Hepatocyte (in vitro differentiated cells): ENCODE data around the gene PAX5. TPM values are rescaled to one million over a fixed set of nuclear protein-coding genes. Genes with fewer than 3 reads are reported as not detected.

Source experiments
- DNase-seq: peaks from one replicate; pipeline ENCODE4 v3.0.0-alpha.2; 2016; ENCODE audit warnings: low spot score
- H2AFZ ChIP-seq: fragments of 200-600 bp; sonication (generic); 2 replicates; pipeline ENCODE4 v1.6.0; 2016; ENCODE audit warnings: antibody characterized with exemption, mild to moderate bottlenecking
- H3K27ac ChIP-seq: fragments of 200-600 bp; sonication (generic); 2 replicates; pipeline ENCODE4 v1.5.1; 2016; ENCODE audit warnings: mild to moderate bottlenecking
- H3K27me3 ChIP-seq: fragments of 200-600 bp; sonication (generic); 2 replicates; pipeline ENCODE4 v1.6.1; 2016
- H3K36me3 ChIP-seq: fragments of 200-600 bp; sonication (generic); replicated peaks from 2 replicates; pipeline ENCODE4 v1.5.1; 2016; ENCODE audit warnings: low read depth; ENCODE audit not compliant: insufficient read depth
- H3K4me1 ChIP-seq: fragments of 200-600 bp; sonication (generic); 2 replicates; pipeline ENCODE4 v1.5.1; 2016; ENCODE audit warnings: mild to moderate bottlenecking, moderate library complexity; ENCODE audit not compliant: insufficient read depth
- H3K4me2 ChIP-seq: fragments of 200-600 bp; sonication (generic); 2 replicates; pipeline ENCODE4 v1.6.0; 2016
- H3K4me3 ChIP-seq: fragments of 200-600 bp; sonication (generic); 2 replicates; pipeline ENCODE4 v1.5.1; 2016; ENCODE audit warnings: mild to moderate bottlenecking
- H3K79me2 ChIP-seq: fragments of 200-600 bp; sonication (generic); 2 replicates; pipeline ENCODE4 v1.6.0; 2017; ENCODE audit warnings: mild to moderate bottlenecking
- H3K9me2 ChIP-seq: fragments of 200-600 bp; sonication (generic); replicated peaks from 2 replicates; pipeline ENCODE4 v1.6.0; 2017; ENCODE audit warnings: mild to moderate bottlenecking; ENCODE audit not compliant: insufficient read depth
- H3K9me3 ChIP-seq: fragments of 200-600 bp; sonication (generic); 2 replicates; pipeline ENCODE4 v1.5.1; 2016; ENCODE audit warnings: low read depth, mild to moderate bottlenecking
- H4K20me1 ChIP-seq: fragments of 200-600 bp; sonication (generic); 2 replicates; pipeline ENCODE4 v1.6.0; 2016; ENCODE audit warnings: mild to moderate bottlenecking; ENCODE audit not compliant: insufficient read depth, poor library complexity, severe bottlenecking
- CTCF ChIP-seq: fragments of 200-600 bp; sonication (generic); IDR thresholded peaks from 2 replicates; pipeline ENCODE4 v1.5.1; 2016; ENCODE audit warnings: antibody characterized with exemption, mild to moderate bottlenecking; ENCODE audit not compliant: poor library complexity
- EZH2 ChIP-seq: fragments of 200-600 bp; sonication (generic); IDR thresholded peaks from 2 replicates; pipeline ENCODE4 v1.6.1; 2016; ENCODE audit warnings: antibody characterized with exemption, mild to moderate bottlenecking, borderline replicate concordance
- EZH2phosphoT487 ChIP-seq: fragments of 200-600 bp; sonication (generic); IDR thresholded peaks from one replicate; pipeline ENCODE4 v1.6.1; 2018; ENCODE audit warnings: antibody characterized with exemption, mild to moderate bottlenecking, low read depth, moderate library complexity; ENCODE audit not compliant: unreplicated experiment, severe bottlenecking
- WGBS: methylation state at CpG from one replicate; pipeline ENCODE4 v1.1.6; 2016; ENCODE audit warnings: low lambda C conversion rate; ENCODE audit errors: missing lambda C conversion rate; 5-methylcytosine and 5-hydroxymethylcytosine counted together
- polyA plus RNA-seq: library from polyadenylated mRNA; unstranded; fragments of >200 nt; fragmentation: Nextera tagmentation; extraction: Ambion mirVana; gene quantifications from 2 replicates; pipeline ENCODE4 v1.2.1, GENCODE V29; 2016
- total RNA-seq: library from RNA; depleted of rRNA; stranded (reverse); fragments of >200 nt; gene quantifications from 2 replicates; pipeline ENCODE4 v1.2.3, GENCODE V29; 2014

Gene PAX5
- total and polyA plus RNA-seq, 2 experiments from 2014 or later = not detected

DNA sequence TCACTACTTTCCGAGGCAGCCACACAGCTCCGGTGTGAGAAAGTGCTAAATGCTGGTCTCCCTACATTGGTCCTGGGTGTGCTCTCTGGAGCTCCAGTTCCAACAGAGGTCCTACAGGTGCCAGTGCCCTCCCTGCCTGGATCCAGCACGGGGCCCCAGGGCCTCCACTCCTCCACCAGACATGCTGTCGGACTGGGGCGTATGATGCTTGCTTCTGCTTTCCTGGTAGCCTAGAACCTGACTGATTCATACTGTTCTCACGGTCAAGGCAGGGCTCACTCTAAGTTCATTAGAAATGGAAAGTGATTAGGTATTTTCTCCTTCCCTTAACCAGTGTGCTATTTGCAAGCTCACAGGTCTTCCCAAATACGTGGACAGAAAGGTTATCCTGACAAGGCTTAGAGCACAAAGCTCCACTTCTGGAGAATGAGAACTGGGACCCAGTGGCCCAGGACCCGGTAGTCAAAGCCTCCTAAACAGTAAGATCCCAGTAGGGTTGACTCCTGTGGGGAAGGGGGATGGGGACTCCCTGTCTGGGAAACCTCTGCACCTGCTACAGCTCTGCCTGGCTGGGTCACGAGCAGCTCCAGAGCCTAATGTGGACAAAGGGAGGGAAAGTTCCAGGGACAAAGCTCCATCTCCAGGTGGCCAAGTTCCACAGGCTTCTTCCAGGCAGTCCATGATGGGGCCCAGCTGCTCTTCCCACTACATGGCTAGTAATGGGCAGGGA is 98.1 kb downstream of the PAX5 start:
- 87% methylated on average over 9 of the region's 9 CpGs for WGBS
- no peaks in the 10 kb centered on the region for H3K4me1 ChIP-seq
- peaks cover 15% of the 10 kb centered on the region for H3K27me3 ChIP-seq
- no peak overlapping the region for H2AFZ ChIP-seq
- no peaks in the 10 kb centered on the region for H3K79me2 ChIP-seq
- H3K4me2 ChIP-seq = no peak overlapping the region
- H3K9me3 ChIP-seq = no peaks in the 10 kb centered on the region
- no peak for DNase-seq
- no peak overlapping the region for H3K27ac ChIP-seq
- no peaks in the 10 kb centered on the region for H4K20me1 ChIP-seq
- no peak for TF ChIP-seq CTCF
- no peak for TF ChIP-seq EZH2
- TF ChIP-seq EZH2phosphoT487 = no peak
- no peak overlapping the region for H3K4me3 ChIP-seq
- no peaks in the 10 kb centered on the region for H3K36me3 ChIP-seq
- no peaks in the 10 kb centered on the region for H3K9me2 ChIP-seq

GRCh38 chr9:36935332-36935731 is 98.7 kb downstream of the PAX5 start:
- no peaks in the 10 kb centered on the region for H3K9me3 ChIP-seq
- H3K27ac ChIP-seq = no peak overlapping the region
- H3K9me2 ChIP-seq = no peaks in the 10 kb centered on the region
- H4K20me1 ChIP-seq = no peaks in the 10 kb centered on the region
- no peaks in the 10 kb centered on the region for H3K79me2 ChIP-seq
- 89% methylated on average over 4 of the region's 4 CpGs for WGBS
- no peak overlapping the region for H3K4me3 ChIP-seq
- no peak for DNase-seq
- H2AFZ ChIP-seq = no peak overlapping the region
- H3K4me2 ChIP-seq = no peak overlapping the region
- H3K36me3 ChIP-seq = no peaks in the 10 kb centered on the region
- TF ChIP-seq EZH2 = no peak
- TF ChIP-seq EZH2phosphoT487 = no peak
- no peaks in the 10 kb centered on the region for H3K4me1 ChIP-seq
- peaks cover 15% of the 10 kb centered on the region for H3K27me3 ChIP-seq

GRCh38 chr9:36934478-36935065 is 99.5 kb downstream of the PAX5 start:
- WGBS = 88% methylated on average over 5 of the region's 5 CpGs
- Histone ChIP-seq H3K79me2 (no peaks in the 10 kb centered on the region), H3K4me2 (no peak overlapping the region), H2AFZ (no peak overlapping the region), H3K9me2 (no peaks in the 10 kb centered on the region), H3K4me1 (no peaks in the 10 kb centered on the region), H3K9me3 (no peaks in the 10 kb centered on the region), H3K27ac (no peak overlapping the region), H3K27me3 (peaks cover 15% of the 10 kb centered on the region), H3K36me3 (no peaks in the 10 kb centered on the region), H4K20me1 (no peaks in the 10 kb centered on the region), H3K4me3 (no peak overlapping the region)
- DNase-seq = no peak
- TF ChIP-seq EZH2phosphoT487 = no peak
- TF ChIP-seq EZH2 = no peak
- TF ChIP-seq CTCF = no peak

DNA sequence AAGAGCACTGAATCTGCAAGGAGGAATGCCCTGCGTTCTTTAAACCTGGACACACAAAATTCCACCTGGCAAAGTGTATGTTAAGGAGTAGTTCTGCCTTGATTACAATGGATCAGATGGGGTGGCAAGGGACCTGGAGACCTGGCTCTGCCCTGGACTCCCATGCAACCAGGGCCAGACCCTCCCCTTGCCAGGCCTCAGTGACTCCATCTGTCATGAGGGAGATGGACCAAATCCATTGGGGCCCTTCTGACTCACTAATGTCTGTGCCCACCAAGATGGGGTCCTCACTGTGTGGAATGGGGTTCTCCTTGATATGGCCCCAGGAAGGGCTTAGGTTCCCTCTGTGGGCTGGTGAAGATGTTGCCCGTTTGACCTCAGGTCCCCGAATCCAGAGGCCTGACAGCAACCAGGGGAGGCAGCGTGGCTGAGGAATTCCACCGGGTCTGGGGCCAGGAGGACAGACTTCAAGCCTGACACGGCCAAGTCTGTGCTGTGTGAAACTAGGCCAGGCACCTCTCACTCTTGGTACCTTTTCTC is 100.3 kb downstream of the PAX5 start:
- H4K20me1 ChIP-seq = no peaks in the 10 kb centered on the region
- DNase-seq = no peak
- WGBS = 74% methylated on average over 6 of the region's 6 CpGs
- H3K79me2 ChIP-seq = no peaks in the 10 kb centered on the region
- H3K4me1 ChIP-seq = no peaks in the 10 kb centered on the region
- no peaks in the 10 kb centered on the region for H3K9me2 ChIP-seq
- no peak overlapping the region for H2AFZ ChIP-seq
- TF ChIP-seq EZH2 = no peak
- no peak for TF ChIP-seq EZH2phosphoT487
- no peak for TF ChIP-seq CTCF
- no peak overlapping the region for H3K4me2 ChIP-seq
- H3K27ac ChIP-seq = no peak overlapping the region
- no peak overlapping the region for H3K4me3 ChIP-seq
- peaks cover 15% of the 10 kb centered on the region for H3K27me3 ChIP-seq
- no peaks in the 10 kb centered on the region for H3K36me3 ChIP-seq
- H3K9me3 ChIP-seq = no peaks in the 10 kb centered on the region
